ENCODE measurements around the gene FICD. TPM values are rescaled to one million over a fixed set of nuclear protein-coding genes. Genes with fewer than 3 reads are reported as not detected.
A peak's percentile ranks its signal among the peaks of the same experiment; 100 is the strongest.
"Not testable (repeated sequence)": the region's sequence is repeated elsewhere in the genome, so short reads cannot be mapped to it uniquely, and the experiment has no call there.

FICD gene
- 3.9 and 4.7 TPM in 2 replicates for total RNA-seq
- polyA plus RNA-seq (2012), result 10.4 TPM

- peak; percentile 99 for DNase-seq (ENCODE audit: low read depth)
Observed at GRCh38 chr12:108514973-108515814, at the start of gene FICD. Gene FICD, plus strand, starts transcription at chr12:108515277. Its CDS starts 1,696 bp downstream, at chr12:108516973.

- no peak for DNase-seq (ENCODE audit: low read depth)
Observed at GRCh38 chr12:108465417-108465816, 49.7 kb upstream of the FICD start.

GRCh38 chr12:108468196-108468968, 46.7 kb upstream of the FICD start:
- peak; percentile 70 for DNase-seq (ENCODE audit: low read depth)

GRCh38 chr12:108473400-108474055, 41.5 kb upstream of the FICD start:
- no peak for DNase-seq (ENCODE audit: low read depth)

GRCh38 chr12:108475396-108475795, 39.7 kb upstream of the FICD start:
- DNase-seq (ENCODE audit: low read depth), result no peak

- DNase-seq (ENCODE audit: low read depth), result no peak
Observed at GRCh38 chr12:108477055-108477880, 37.8 kb upstream of the FICD start.

GRCh38 chr12:108477881-108478259, 37.2 kb upstream of the FICD start:
- DNase-seq (ENCODE audit: low read depth), result no peak

GRCh38 chr12:108478611-108479206, 36.4 kb upstream of the FICD start:
- DNase-seq (ENCODE audit: low read depth), result no peak

- DNase-seq (ENCODE audit: low read depth), result no peak
Observed at GRCh38 chr12:108479364-108480070, 35.6 kb upstream of the FICD start.

GRCh38 chr12:108482717-108483212, 32.3 kb upstream of the FICD start:
- no peak for DNase-seq (ENCODE audit: low read depth)

- no peak for DNase-seq (ENCODE audit: low read depth)
Observed at GRCh38 chr12:108483213-108484059, 31.6 kb upstream of the FICD start.

GRCh38 chr12:108484431-108484830, 30.6 kb upstream of the FICD start:
- DNase-seq (ENCODE audit: low read depth), result no peak

- no peak for DNase-seq (ENCODE audit: low read depth)
Observed at GRCh38 chr12:108484845-108485244, 30.2 kb upstream of the FICD start.

GRCh38 chr12:108485371-108485770, 29.7 kb upstream of the FICD start:
- not testable (repeated sequence) for DNase-seq (ENCODE audit: low read depth)

GRCh38 chr12:108487029-108487428, 28.0 kb upstream of the FICD start:
- DNase-seq (ENCODE audit: low read depth), result not testable (repeated sequence)

- peak; percentile 52 for DNase-seq (ENCODE audit: low read depth)
Observed at GRCh38 chr12:108491256-108491655, 23.8 kb upstream of the FICD start.

GRCh38 chr12:108495054-108495453, 20.0 kb upstream of the FICD start:
- peak; percentile 38 for DNase-seq (ENCODE audit: low read depth)

GRCh38 chr12:108495823-108496579, 19.1 kb upstream of the FICD start:
- no peak for DNase-seq (ENCODE audit: low read depth)

Measured in myocyte (in vitro differentiated cells).